Body of pancreas (tissue), 4 donors: ENCODE data around the gene MAN2A2. TPM values are rescaled to one million over a fixed set of nuclear protein-coding genes. Genes with fewer than 3 reads are reported as not detected.
A peak's percentile ranks its signal among the peaks of the same experiment; 100 is the strongest.
"Not testable (repeated sequence)": the region's sequence is repeated elsewhere in the genome, so short reads cannot be mapped to it uniquely, and the experiment has no call there.

Experiments used
- ATAC-seq: fragments of 150-250 bp; one replicate; pipeline ENCODE4 v1.9.1; 2016
- DNase-seq, 4 donors: peaks; one replicate each; pipeline ENCODE4 v3.0.0-alpha.2; 2019
- H3K27ac ChIP-seq, 4 donors: fragments of 200-600 bp; sonication (generic); 1 replicate in 3 of 4; 2 replicates in 1 of 4; pipeline versions ENCODE4 v1.5.1 to v1.6.1; 2016 to 2019; ENCODE audit warnings: mild to moderate bottlenecking in 1 of 4, mixed read lengths in 1 of 4, moderate library complexity in 1 of 4
- H3K27me3 ChIP-seq, 2 donors: fragments of 200-600 bp; sonication (generic); one replicate each; pipeline ENCODE4 v1.6.0; 2016; ENCODE audit warnings: mild to moderate bottlenecking in 1 of 2
- H3K36me3 ChIP-seq, 2 donors: fragments of 200-600 bp; sonication (generic); replicated peaks in 1 of 2; 2 replicates each; pipeline ENCODE4 v1.5.1; 2016; ENCODE audit warnings: low read depth in 2 of 2; ENCODE audit not compliant: insufficient read depth in 1 of 2
- H3K4me1 ChIP-seq: fragments of 200-600 bp; sonication (generic); one replicate; pipeline ENCODE4 v1.6.0; 2016
- H3K4me3 ChIP-seq, 2 donors: fragments of 200-600 bp; sonication (generic); 1 replicate in 1 of 2; 2 replicates in 1 of 2; pipeline ENCODE4 v1.5.1; 2016 to 2019
- H3K9me3 ChIP-seq, 3 donors: fragments of 200-600 bp; sonication (generic); 1 replicate in 2 of 3; 2 replicates in 1 of 3; pipeline ENCODE4 v1.5.1; 2016
- CTCF ChIP-seq, 7 experiments: fragments of 450-650 bp in 4 of 7; fragments of 200-600 bp in 3 of 7; sonication (generic) in 3 of 7; IDR thresholded peaks; one replicate each; pipeline ENCODE4 v1.5.1; 2016 to 2019; ENCODE audit warnings: antibody characterized with exemption in 7 of 7
- POLR2A ChIP-seq, 3 donors: fragments of 450-650 bp; IDR thresholded peaks; one replicate each; pipeline ENCODE4 v1.6.1; 2016; ENCODE audit warnings: antibody characterized with exemption in 3 of 3, mild to moderate bottlenecking in 2 of 3
- WGBS, 2 donors: methylation state at CpG; one replicate each; pipeline ENCODE4 v1.1.5; 2017; 5-methylcytosine and 5-hydroxymethylcytosine counted together
- intact Hi-C: fragments of 100-400 bp; cut with DNase I; formaldehyde crosslinking; loops from one replicate; pipeline ENCODE4 v1.15.1; 2023
- total RNA-seq, 2 donors: library from RNA; depleted of rRNA; stranded (reverse); fragments of >200 nt; gene quantifications; one replicate each; pipeline ENCODE4 v1.1.0, GENCODE V29; 2016

The MAN2A2 gene
- total RNA-seq, 2 donors from 2014 or later, result 78.9 to 138 TPM

- Histone ChIP-seq H3K4me3 (no peak overlapping the region), H3K36me3 (peaks cover 5 to 17% of the 10 kb centered on the region in 2 donors), H3K9me3 (no peaks in the 10 kb centered on the region), H3K27ac (no peak overlapping the region), H3K27me3 (no peaks in the 10 kb centered on the region), H3K4me1 (peaks cover 5% of the 10 kb centered on the region)
- ATAC-seq (no peak), DNase-seq (no peak)
- WGBS, 2 donors, result 85% methylated on average over 5 of the region's 5 CpGs
- TF ChIP-seq CTCF (IDR thresholded peaks at IDR 0.05) (no peak), POLR2A (IDR thresholded peaks at IDR 0.05) (no peak)
- intact Hi-C loops, result no loop called here
Observed at GRCh38 chr15:90924375-90924774, 21.3 kb downstream of the MAN2A2 start.

GRCh38 chr15:90926766-90927165 is 23.7 kb downstream of the MAN2A2 start:
- DNase-seq, ATAC-seq, H3K27me3 ChIP-seq, H3K36me3 ChIP-seq, H3K27ac ChIP-seq, intact Hi-C loops, H3K4me3 ChIP-seq, H3K9me3 ChIP-seq: not testable (repeated sequence)
- peaks cover 20% of the 10 kb centered on the region for H3K4me1 ChIP-seq
- 90 to 91% methylated on average over 10 of the region's 10 CpGs for WGBS, 2 donors

- H3K36me3 ChIP-seq, DNase-seq, H3K9me3 ChIP-seq, ATAC-seq, intact Hi-C loops, H3K27me3 ChIP-seq, H3K4me3 ChIP-seq, H3K27ac ChIP-seq: not testable (repeated sequence)
- 90 to 92% methylated on average over 7 of the region's 7 CpGs for WGBS, 2 donors
- H3K4me1 ChIP-seq, result peaks cover 27% of the 10 kb centered on the region
Observed at GRCh38 chr15:90928106-90928505, 25.0 kb downstream of the MAN2A2 start.

GRCh38 chr15:90929246-90930019 is 26.3 kb downstream of the MAN2A2 start:
- H3K27me3 ChIP-seq, result no peaks in the 10 kb centered on the region
- DNase-seq, result no peak
- peaks cover 35% of the 10 kb centered on the region for H3K4me1 ChIP-seq
- no peak for ATAC-seq
- no peaks in the 10 kb centered on the region for H3K9me3 ChIP-seq
- H3K27ac ChIP-seq, result peak overlapping the region; percentile 72 to 98 (median 91)
- WGBS, 2 donors, result 39 to 43% methylated on average over 21 of the region's 21 CpGs
- no peaks in the 10 kb centered on the region for H3K36me3 ChIP-seq
- H3K4me3 ChIP-seq, result peak overlapping the region; percentile 26 to 58
- intact Hi-C loops, result no loop called here
- TF ChIP-seq POLR2A (IDR thresholded peaks at IDR 0.05) (no peak), CTCF (IDR thresholded peaks at IDR 0.05) (peak in 2 of 7 experiments; percentile 23 to 35)

GRCh38 chr15:90930861-90931574 is 27.9 kb downstream of the MAN2A2 start:
- DNase-seq (peak in 1 of 4 donors; percentile 39), ATAC-seq (no peak)
- peaks cover 45% of the 10 kb centered on the region for H3K4me1 ChIP-seq
- TF ChIP-seq POLR2A (IDR thresholded peaks at IDR 0.05) (no peak), CTCF (IDR thresholded peaks at IDR 0.05) (no peak)
- H3K36me3 ChIP-seq, result no peaks in the 10 kb centered on the region
- intact Hi-C loops, result no loop called here
- WGBS, 2 donors, result 46 to 51% methylated on average over 15 of the region's 15 CpGs
- H3K27me3 ChIP-seq, result no peaks in the 10 kb centered on the region
- H3K4me3 ChIP-seq, result no peak overlapping the region
- no peaks in the 10 kb centered on the region for H3K9me3 ChIP-seq
- H3K27ac ChIP-seq, result peak overlapping the region; percentile 79 to 98 (median 91)
